IPS-18c (cell line): ENCODE results near the gene CFAP99.
"Not testable (repeated sequence)": the region's sequence is repeated elsewhere in the genome, so short reads cannot be mapped to it uniquely, and the experiment has no call there.

Experiments
- H3K4me3 ChIP-seq: 2 replicates; pipeline ENCODE4 v1.7.0; 2013; ENCODE audit warnings: low read depth, mild to moderate bottlenecking, low read length, moderate library complexity; ENCODE audit not compliant: insufficient read depth
- H3K9me3 ChIP-seq: one replicate; pipeline ENCODE4 v1.6.1; 2013; ENCODE audit warnings: mild to moderate bottlenecking, low read length, moderate library complexity; ENCODE audit not compliant: control insufficient read depth, insufficient read depth

CFAP99 gene

GRCh38 chr4:2417226-2417764 lies 1.5 kb upstream of the CFAP99 start:
- H3K4me3 ChIP-seq, result peak overlapping the region; percentile 59
- peaks cover 2% of the 10 kb centered on the region for H3K9me3 ChIP-seq

GRCh38 chr4:2417765-2418649 lies 748 bp upstream of the CFAP99 start, which contains the start of gene ZFYVE28:
TSS of gene ZFYVE28 (minus strand) at chr4:2418645. CDS start at chr4:2418323, 322 bp downstream.
- Histone ChIP-seq H3K4me3 (peak within 1 kb of the TSS; percentile 63), H3K9me3 (peaks cover 2% of the 10 kb centered on the region)

GRCh38 chr4:2419814-2420213 lies 1.1 kb downstream of the CFAP99 start:
- Histone ChIP-seq H3K9me3 (peaks cover 2% of the 10 kb centered on the region), H3K4me3 (no peak overlapping the region)

GRCh38 chr4:2421928-2422327 lies 3.2 kb downstream of the CFAP99 start:
- Histone ChIP-seq H3K4me3 (no peak overlapping the region), H3K9me3 (peaks cover under 1% of the 10 kb centered on the region)

GRCh38 chr4:2423066-2423465 lies 4.3 kb downstream of the CFAP99 start:
- no peak overlapping the region for H3K4me3 ChIP-seq

GRCh38 chr4:2423695-2424094 lies 4.9 kb downstream of the CFAP99 start:
- no peaks in the 10 kb centered on the region for H3K9me3 ChIP-seq
- H3K4me3 ChIP-seq, result no peak overlapping the region

More at GRCh38 chr4:2423066-2423465, 4.3 kb downstream of the CFAP99 start:
- no peaks in the 10 kb centered on the region for H3K9me3 ChIP-seq

- Histone ChIP-seq H3K9me3 (no peaks in the 10 kb centered on the region), H3K4me3 (no peak overlapping the region)
Measured at GRCh38 chr4:2424581-2424980, 5.8 kb downstream of the CFAP99 start.

- Histone ChIP-seq H3K9me3 (no peaks in the 10 kb centered on the region), H3K4me3 (no peak overlapping the region)
Measured at GRCh38 chr4:2425386-2426068, 6.8 kb downstream of the CFAP99 start.

GRCh38 chr4:2426069-2426397 lies 7.3 kb downstream of the CFAP99 start:
- H3K9me3 ChIP-seq, result no peaks in the 10 kb centered on the region
- H3K4me3 ChIP-seq, result no peak overlapping the region

- H3K9me3 ChIP-seq, result no peaks in the 10 kb centered on the region
- no peak overlapping the region for H3K4me3 ChIP-seq
Measured at GRCh38 chr4:2426711-2427275, 8.0 kb downstream of the CFAP99 start.

- Histone ChIP-seq H3K9me3 (no peaks in the 10 kb centered on the region), H3K4me3 (no peak overlapping the region)
Measured at GRCh38 chr4:2427383-2428334, 8.9 kb downstream of the CFAP99 start.

- H3K4me3 ChIP-seq, result no peak overlapping the region
- H3K9me3 ChIP-seq, result no peaks in the 10 kb centered on the region
Measured at GRCh38 chr4:2428496-2429213, 9.9 kb downstream of the CFAP99 start.

- not testable (repeated sequence) for H3K4me3 ChIP-seq, H3K9me3 ChIP-seq
Measured at GRCh38 chr4:2429945-2430757, 11.4 kb downstream of the CFAP99 start.

- no peak overlapping the region for H3K4me3 ChIP-seq
Measured at GRCh38 chr4:2432004-2432403, 13.2 kb downstream of the CFAP99 start.

GRCh38 chr4:2432991-2433530 lies 14.3 kb downstream of the CFAP99 start:
- no peaks in the 10 kb centered on the region for H3K9me3 ChIP-seq

More at GRCh38 chr4:2432004-2432403, 13.2 kb downstream of the CFAP99 start:
- H3K9me3 ChIP-seq, result no peaks in the 10 kb centered on the region

More at GRCh38 chr4:2432991-2433530, 14.3 kb downstream of the CFAP99 start:
- no peak overlapping the region for H3K4me3 ChIP-seq
